Anterior cingulate cortex (tissue), 58 donors: Measurements from ENCODE around the gene WASF3.

Source experiments
- DNase-seq, 58 donors: peaks; one replicate each; lab custom pipeline; 2025; lab: John Stamatoyannopoulos, UW

WASF3 gene

DNA sequence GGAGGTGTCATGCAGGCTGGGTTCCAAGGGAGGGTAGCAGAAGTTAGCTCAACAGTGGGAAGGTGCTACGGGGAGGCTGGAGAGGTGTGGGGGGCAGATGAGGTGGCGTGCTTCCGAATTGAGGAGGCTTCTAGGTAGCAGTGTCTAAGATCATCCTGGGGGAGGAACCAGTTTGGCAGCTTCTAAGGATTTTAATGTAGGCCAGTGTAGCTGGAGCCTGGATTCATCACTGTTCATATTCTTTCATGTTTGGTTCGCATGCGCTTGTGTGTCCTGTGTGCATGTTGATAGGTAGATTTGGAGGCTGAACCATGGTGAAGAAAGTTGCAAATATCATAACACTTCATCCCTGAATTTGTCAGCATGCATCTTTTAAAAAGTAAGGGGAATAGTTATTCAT is 116.4 kb downstream of the WASF3 start:
- DNase-seq = no peak

DNA sequence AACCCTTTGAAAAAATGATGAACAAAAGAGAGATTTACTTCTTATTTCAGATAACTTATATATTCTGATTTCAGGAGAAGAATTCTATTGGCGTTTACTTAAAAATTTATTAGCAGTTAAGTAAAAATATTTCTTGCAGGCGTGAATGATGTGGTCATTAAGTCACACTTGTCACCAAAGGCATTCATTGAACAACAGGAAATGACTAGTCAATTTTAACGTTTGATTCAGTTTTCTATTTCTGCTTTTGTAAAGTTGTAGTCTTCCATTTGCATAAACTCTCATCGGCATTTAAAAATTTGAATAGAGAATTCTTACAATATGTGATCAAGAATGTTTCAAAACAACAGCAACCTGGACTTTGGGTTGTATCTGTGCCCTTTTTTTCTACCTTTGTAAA is 119.7 kb downstream of the WASF3 start:
- DNase-seq = no peak

DNA sequence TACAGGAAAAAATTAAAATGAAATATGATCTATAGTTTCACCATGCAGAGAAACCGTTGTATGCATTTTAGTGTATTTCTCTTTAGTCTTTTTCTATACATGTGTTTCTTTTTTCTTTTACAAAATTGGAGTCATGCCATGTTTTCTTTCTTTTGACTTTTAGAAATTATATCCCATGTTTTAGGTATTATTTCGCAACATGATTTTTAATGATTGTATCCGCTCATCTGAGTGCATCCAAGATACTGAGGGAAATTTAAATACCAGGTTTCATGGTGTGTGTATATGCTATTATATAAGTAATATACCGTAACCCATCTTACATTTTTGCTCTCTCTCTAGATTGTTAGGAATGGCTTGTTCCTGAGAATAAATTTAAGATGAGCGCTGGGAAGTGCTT is 120.8 kb downstream of the WASF3 start:
- no peak for DNase-seq

DNA sequence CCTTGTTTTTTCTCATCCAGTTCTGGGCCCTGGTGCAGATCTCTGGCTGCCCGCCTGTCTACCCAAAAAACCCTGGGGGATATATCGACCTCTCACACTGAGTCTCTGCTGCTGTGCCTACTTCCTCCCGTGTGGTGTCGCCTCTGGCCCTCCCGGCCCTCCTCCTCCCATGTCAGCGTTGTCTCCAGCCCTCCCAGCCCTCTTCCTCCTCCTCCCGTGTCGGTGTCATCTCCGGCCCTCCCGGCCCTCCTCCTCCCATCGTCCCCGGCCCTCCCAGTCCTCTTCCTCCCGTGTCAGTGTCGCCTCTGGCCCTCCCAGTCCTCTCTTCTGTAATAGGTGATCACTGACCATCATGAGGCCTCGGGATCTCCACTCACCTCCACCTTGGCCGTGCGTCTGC is 121.3 kb downstream of the WASF3 start:
- DNase-seq = no peak

DNA sequence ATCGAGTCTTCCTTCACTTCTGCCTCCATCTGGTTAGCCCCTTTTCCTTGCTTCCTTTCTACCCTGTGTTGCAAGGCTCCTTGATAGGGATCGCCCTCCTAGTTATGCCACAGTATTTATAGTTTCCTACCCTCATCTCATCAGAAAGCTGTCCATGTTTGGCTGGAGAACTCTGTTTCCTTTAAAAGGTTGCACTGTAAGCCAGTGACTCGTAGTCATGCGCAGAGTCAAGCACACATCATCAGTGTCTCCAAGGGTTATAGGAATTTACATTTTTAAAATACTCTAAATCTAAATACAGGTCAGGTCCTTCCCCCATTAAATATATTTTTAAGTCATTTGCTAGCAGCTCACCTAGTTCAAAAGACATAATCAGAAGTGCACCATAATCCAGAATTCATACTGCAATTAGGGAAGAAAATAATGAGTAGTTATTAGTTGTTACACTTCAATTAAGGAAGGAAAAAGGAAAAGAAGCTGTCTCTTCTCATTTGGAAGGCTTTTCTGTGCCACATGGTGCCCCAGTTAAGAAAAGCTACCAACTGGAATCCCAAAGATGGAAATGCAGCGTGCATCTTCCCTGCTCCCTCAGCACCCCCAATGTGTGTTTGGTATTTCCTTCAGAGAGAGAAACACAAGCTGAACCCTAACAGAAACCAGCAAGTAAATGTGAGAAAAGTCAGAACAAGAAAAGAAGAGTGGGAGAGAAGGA is 122.1 kb downstream of the WASF3 start:
- DNase-seq = no peak

DNA sequence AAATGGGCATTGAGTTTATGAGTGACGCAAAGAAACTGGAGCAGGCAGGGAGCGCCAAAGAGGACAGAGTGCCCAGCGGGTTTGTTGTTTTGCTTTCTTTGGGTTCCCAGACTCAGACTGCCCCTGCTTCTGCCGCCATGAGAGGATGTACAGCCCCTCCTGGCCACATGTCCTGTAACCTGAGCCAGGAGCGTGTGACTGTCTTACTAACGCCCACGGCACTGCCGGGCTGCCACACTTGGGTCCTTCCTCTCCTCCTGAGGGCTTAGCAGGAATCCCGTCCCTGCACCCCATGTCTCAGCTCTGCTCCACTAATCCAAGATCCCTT is 122.6 kb downstream of the WASF3 start:
- peak in 13 of 58 donors; percentile 14 to 68 (median 40) for DNase-seq

DNA sequence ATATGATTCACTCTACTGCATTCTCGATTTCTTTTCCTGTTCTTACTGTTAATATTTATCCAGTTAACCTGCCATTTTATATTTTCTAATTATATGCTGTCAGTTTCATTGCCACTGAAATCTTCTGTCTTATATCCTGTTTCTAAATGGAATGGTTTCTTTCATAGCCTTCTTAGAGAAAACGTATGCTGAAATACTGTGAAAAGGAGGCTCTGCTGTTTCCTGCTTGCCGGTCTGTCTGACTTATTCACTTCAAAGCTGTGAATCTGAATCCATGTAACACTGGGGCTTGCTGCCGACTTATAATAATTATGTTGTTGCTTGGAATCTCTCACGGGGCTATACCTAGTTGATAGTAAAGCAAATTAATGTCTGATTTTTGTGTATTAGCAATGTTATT is 123.1 kb downstream of the WASF3 start:
- no peak for DNase-seq

DNA sequence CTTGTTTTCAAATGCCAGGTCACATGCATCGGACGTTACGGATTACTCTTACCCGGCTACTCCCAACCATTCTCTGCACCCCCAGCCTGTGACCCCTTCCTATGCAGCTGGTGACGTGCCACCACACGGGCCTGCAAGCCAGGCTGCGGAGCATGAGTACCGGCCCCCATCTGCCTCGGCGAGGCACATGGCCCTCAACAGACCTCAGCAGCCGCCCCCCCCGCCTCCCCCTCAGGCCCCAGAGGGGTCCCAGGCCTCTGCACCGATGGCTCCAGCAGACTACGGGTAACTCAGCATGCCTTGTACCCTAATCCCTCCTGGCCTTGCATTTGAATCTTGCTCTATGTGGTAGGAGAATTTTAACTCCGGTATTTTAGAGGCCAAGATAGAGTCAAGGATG is 123.6 kb downstream of the WASF3 start:
- DNase-seq = no peak

DNA sequence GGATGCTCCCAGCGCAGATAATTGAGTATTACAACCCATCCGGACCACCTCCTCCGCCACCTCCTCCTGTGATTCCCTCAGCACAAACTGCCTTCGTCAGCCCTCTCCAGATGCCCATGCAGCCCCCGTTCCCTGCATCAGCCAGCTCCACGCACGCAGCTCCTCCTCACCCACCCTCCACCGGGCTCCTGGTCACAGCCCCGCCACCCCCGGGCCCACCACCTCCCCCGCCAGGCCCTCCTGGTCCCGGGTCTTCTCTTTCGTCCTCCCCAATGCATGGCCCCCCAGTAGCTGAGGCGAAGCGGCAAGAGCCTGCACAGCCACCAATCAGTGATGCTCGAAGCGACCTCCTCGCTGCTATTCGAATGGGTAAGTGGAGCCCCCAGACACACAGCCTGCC is 125.1 kb downstream of the WASF3 start:
- no peak for DNase-seq

DNA sequence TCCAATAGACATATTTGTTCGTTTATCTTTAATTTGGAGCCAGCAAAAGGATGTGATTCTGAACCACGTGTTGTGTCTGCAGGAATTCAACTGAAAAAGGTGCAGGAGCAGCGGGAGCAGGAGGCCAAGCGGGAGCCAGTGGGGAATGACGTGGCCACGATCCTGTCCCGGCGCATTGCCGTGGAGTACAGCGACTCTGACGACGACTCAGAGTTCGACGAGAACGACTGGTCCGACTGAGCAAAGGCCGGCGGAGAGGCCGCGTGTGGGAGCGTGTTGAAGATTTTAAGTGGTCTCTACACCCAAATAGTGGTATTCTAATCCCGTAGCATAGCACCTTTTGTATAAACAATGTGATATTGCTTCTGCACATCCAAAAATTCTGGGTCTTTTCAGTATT is 128.1 kb downstream of the WASF3 start:
- no peak for DNase-seq

DNA sequence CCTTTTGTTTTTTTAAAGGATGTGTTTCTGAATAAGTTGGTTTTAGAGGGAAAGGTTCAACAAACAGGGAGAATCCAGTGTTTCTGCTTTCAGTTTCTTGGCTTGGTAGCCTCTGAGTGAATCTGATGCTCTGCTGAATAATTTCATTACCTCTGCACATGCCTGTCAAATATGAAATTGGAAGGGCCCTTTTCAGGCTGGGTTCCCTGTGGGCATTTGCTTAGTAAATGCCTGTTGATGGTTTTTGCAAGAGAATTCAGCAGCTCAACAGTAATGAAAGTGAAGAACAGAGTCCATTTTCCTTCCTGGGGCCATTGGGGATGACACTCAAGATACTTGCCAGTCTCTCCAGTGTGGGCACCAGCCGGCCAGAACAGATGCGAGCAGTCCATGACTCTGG is 128.8 kb downstream of the WASF3 start:
- no peak for DNase-seq

DNA sequence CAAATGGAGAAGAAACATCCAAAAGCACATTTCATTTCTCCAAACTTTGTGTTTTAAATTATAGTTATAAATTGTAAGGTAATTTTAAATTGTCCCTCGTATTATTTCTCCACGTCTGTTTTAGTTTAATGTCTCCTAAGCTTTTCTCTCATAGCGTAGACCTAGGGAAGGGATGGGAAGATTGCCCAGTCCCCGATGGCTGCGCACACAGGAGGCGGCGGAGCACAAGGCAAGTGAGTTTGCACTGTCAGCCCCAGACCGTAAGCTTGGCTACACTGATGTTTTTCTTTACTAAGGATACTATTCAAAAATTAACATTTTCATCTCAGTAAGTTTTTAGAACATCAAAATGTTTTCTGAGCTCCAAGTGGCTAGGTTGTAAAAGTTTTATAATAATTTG is 130.8 kb downstream of the WASF3 start:
- DNase-seq = peak in 3 of 58 donors; percentile 10 to 18 (median 17)

DNA sequence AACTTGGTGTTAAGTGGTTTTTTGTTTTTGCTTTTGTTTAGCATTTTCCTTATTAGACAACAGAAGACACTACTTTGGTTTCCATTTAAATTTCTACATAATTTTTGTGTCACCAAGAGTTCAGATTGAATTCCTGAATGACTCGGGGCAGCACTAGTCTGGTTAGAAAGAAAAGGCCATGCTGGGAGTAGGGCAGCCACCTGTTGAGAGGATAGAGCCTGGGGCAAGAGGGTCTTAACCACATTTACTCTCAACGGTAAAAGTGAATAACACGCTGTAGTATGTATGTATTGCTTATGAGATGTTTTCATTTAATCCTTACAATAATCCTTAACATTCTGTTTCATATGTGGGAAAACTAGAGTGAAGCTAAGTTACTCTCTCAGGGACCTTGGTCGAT is 131.5 kb downstream of the WASF3 start:
- no peak for DNase-seq

DNA sequence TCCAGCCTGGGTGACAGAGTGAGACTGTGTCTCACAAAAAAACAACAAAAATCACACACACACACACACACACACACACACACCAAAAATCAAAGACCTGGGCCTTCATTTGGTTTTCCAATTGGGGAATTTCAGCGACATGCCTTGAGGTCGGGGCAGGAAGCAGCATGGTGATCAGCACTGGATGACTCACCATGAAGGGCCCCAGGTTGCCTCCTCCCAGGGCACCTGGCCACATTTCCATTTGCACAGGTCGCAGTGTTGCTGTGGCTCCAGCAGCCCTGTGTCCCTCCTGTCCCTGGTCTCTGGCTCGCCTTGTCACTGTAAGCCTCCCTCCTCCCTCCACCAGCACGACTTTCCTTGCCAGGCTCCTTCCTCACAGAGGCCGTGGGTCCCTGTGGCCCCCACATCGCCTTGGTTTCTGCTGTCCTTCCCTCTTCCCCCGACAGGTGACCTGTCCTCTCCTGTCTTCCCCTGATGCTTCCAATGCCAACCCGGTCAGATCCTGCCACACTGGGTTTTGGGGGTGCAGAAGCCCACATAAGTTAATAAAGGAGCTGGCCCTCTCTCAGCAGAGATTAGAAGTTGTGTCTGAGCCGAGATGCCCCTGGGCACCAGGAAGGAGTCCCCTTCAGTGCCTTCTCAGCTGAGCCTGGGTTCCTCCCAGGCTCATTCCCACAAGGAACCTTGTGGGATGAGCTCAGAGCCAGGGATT is 136.4 kb downstream of the WASF3 start:
- DNase-seq = no peak

DNA sequence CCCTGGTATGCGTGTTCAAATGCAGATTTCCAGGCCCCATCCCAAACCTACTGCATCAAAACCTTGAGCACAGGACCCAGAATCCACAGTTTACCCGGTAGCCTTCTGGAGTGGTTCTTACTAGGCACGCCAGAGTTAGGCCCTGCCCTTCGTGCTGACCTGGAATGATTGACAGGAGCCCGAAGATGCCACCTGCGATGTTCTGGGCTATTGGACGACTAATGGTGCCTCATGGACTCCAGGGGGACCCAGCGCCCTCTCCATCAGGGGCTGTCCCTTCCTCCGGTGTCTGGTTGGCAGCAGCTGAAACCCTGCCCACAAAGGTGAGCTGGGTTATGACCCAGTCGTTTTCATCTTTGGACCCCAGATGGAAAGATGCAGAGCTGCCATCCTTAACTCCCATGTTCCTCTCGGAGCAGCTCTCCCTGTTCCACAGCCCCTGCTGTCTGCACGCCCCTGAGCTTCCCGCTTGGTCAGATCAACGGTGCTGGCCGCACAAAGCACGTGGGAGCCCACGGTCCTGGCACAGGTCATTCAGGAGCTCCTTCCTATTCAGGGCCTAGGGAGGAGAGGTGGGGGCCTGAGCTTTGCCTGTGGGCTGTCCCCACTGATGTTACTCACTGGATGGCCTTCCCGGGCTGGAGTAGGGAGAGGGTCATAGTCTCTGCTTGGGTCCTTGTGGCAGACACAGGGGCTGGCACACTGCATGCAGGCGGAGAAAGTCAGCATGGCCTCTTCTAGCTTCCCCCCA is 137.3 kb downstream of the WASF3 start:
- no peak for DNase-seq

DNA sequence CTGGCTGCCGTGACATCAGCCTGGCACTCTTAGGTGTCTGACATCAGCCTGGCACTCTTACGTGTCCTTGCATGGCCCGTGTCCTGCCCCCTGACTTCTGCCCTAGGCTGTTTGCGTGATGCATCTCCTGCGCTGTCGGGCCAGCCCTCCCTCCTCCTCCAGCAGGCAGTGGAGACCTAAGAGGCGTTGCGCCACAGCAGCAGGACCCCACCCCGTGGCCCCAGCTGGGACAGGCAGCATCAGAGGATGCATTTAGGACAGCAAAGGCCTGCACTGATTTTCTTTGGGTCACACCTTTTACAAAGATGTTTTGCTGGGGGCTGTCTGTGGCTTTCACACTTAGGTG is 137.8 kb downstream of the WASF3 start:
- no peak for DNase-seq

DNA sequence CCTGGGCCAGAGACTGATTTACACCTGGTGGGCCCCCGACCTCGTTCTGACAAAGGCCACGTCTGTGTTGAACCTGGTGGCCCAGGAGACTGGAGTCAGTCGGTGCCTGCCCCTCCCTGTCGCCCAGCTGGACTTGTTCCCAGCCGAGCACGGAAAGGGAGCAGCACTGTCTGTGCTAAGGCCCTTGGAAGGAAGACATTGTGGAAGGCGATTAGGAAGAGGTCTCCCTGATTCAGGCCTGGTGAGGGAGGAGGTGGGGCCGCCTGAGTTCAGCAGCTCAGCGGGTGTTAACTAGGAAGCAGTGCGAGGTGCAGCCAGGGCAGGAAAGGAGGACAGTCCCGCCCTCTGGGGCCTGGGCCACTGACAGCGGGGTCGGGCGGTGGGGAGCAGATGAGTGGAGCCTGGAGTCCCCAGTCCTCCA is 138.4 kb downstream of the WASF3 start:
- DNase-seq = peak in 1 of 58 donors; percentile 23

DNA sequence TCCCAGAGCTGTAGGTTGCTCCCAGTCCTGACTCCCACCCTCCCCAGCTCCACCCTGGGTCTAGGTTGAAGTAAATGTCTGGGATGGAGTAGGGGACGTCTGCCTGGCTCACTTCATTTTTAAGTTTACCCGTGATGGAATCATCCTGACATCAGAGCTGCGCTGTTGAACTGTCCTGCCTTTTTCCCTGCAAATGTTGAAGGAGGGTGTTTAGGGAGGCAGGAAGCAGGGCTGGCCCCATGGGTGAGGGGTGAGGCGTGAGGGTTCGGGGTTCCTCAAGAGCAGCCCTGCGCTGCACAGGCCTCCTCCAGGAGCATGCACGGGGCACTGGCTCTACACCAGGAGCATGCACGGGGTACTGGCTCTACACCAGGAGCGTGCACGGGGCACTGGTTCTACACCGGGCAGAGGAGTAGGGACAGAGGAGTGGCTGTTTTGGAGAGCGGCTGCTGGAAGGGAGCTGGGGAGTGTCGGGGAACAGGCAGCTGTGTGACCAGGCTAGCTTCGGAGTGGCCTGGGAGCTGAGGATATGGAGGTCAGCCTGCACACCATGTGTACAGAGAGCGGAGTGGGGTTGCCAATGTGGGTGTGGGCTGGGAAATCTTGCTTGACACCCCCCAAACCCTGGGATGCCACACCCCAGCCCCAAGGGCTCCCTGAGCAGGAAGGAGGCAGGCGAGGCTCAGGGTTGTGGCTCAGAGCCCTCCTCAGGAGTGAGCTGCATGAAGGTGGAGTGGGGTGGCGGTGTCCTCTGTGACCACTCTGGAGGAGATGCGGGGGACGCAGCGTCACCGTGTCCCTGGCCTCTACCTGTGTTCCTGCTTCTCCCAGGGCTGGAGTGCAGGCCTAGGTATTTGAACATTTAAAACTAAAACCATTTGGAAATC is 139.8 kb downstream of the WASF3 start:
- no peak for DNase-seq

DNA sequence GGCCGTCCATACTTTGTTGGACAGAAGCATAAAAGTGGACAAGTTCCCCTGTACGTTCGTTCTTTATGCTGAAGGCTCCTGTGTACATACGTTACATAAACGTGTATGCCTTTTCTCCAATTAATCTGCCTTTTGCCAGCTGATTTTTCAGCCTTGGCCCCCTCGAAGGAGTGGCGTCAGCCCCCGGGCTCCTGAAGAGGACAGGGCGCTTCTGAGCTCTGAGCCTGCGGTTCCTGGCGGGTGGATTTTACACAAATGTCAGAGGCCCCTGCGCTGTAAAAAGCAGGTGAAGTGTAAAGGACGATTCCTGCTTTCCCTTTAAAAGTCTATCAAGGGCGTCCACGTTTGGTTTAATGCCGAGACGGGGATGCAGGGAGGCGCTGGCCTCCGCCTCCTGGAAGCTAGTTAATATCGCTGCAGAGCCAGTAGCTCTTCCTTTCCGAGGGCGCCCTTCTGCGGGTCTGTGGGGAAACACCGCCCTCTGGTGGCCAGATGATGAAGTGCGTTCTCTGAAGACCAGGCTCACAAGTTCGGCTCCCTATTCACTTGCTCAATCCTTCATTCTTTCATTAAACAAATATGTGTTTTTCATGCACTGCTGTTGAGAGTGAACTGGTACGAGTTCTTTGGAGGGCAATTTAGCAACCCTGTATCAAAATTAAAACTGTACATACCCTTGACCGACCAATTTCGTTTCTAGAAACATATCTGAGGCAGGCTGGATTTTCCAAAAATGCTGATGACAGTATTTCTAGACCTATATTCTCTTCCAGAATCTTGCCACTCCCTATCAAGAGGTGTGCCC is 141.1 kb downstream of the WASF3 start:
- DNase-seq = peak in 57 of 58 donors; percentile 16 to 90 (median 71)

DNA sequence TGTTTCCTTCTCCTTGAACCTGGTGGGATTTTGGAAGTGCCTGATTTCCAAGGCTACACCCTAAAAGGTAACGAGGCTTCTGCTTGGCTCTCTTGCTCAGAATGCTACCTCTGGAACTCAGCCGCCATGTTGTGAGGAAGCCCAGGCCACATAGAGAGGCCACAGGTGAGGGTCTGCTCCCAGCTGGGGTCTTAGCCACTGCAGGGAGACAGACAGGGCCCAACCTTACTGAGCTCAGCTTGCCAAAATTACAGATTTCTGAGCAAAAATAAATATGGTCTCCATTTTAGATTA is 141.7 kb downstream of the WASF3 start:
- no peak for DNase-seq
